HG02943 (cell line): ENCODE results near the gene DOCK2.
A peak's percentile ranks its signal among the peaks of the same experiment; 100 is the strongest.
"Not testable (repeated sequence)": the region's sequence is repeated elsewhere in the genome, so short reads cannot be mapped to it uniquely, and the experiment has no call there.

Experiments
- ATAC-seq: cut with Tn5 transposase; IDR thresholded peaks from one replicate; pipeline ENCODE4 v1.9.1; 2021; ENCODE audit warnings: mild to moderate bottlenecking, low read depth, moderate library complexity; ENCODE audit not compliant: unreplicated experiment

The DOCK2 gene

DNA sequence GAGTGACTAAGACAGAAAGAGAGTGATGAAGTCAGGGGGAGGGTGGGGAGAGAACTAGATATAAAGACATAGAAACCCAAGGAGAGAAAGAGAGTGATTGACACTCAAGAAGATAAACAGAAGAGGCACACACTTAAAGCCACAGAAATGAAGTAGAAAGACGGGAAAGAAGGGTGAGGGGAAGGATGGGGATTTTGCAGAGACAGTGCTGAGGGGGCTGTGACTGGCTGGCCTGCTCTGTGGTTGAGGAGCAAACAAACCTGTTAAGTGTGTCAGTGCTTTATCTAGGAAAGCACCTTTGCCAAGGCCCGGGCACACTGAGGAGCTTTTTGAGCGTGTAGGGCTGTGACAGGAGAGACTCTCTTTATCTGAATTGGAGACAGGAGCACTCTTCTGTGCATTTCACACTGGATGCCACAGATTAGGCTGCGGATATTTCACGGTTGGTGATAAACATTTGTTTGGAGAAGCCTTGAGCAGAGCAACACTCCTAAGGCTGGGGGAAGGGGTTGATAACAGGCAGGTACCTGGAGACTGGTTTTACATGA, 109.1 kb downstream of the DOCK2 start:
- no peak for ATAC-seq

DNA sequence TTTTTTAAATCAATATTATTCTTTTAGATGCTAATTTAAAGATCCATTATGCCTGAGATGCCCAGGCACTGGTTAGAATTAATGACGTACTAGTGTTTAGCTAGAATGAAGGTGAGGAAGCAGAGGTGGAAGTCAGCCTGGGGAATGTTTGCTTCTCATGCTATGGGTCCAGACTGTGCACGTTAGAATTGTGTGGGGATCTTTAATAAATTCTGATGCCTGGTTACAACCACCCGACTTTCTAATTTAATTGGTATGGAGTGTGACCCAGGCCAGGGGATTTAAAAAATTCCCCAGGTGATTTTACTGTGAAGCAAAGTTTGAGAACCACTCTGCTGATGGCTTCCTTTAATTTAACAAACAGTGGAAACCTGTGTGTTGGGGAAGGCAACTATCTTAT, 111.1 kb downstream of the DOCK2 start:
- ATAC-seq: no peak

GRCh38 chr5:169749295-169749694, 112.2 kb downstream of the DOCK2 start:
- ATAC-seq: no peak

- no peak for ATAC-seq
These were observed 114.4 kb downstream of the DOCK2 start for GRCh38 chr5:169751490-169751889.

- not testable (repeated sequence) for ATAC-seq
These were observed 115.5 kb downstream of the DOCK2 start for GRCh38 chr5:169752566-169752965.

DNA sequence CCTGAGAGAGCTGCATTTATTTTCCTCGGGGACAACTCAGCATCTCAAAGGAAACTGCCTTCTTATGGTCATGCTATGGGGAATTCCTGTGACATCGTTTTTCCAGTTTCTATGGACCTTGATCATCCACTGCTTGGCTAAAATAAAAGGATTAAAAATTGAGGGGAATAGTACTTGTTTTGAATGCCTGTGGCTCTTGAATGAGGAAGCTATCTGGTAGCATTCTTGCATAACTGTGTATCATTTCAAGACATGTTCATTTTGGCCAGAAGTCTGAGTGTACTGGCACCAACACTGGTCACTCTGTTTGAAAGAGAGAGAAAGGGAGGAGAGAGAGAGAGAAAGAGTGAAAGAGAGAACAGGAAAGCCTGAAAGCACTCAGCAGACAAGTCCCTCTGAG, 116.7 kb downstream of the DOCK2 start:
- no peak for ATAC-seq

- no peak for ATAC-seq
These were observed 117.7 kb downstream of the DOCK2 start for GRCh38 chr5:169754737-169755136.

- ATAC-seq: no peak
These were observed 119.1 kb downstream of the DOCK2 start for GRCh38 chr5:169756071-169756765.

DNA sequence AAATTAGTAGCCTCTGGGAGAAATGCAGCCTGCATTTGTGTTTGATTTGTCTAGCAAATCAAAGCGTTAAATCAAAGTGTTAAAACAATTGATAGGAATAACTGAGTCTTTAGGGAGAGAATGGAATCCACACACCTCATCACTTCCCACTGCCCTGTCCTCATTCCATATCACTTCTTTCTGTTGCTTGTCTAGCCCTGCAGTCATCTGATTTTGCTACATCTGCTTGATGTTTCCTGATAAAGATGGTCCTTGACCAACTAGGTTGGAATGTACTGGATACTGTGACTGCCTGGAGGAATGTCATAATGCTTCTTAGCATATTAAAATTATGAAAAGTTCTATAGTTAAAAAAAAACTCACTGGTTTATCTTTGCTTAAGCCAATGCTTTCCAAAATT, 119.9 kb downstream of the DOCK2 start:
- ATAC-seq: no peak

DNA sequence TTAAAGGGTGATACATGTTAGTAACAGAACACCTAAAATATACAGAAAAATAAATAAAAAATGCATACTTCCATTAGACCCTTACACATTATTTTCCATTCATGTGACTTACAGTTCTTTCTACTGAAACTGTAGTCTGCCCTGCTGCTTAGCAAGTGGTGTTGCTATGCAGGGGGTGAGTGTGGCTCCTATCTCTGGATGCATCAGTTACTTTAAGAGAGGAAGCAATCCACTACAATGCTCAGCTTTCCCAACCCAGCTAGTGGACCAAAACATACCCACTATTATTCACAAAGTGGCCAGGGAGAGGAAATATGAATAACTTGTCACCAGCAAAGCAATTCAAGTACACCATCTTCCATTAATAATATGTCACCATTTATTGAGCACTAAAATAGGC, 121.8 kb downstream of the DOCK2 start:
- no peak for ATAC-seq

- ATAC-seq: no peak
These were observed 123.2 kb downstream of the DOCK2 start for GRCh38 chr5:169760229-169760628.

DNA sequence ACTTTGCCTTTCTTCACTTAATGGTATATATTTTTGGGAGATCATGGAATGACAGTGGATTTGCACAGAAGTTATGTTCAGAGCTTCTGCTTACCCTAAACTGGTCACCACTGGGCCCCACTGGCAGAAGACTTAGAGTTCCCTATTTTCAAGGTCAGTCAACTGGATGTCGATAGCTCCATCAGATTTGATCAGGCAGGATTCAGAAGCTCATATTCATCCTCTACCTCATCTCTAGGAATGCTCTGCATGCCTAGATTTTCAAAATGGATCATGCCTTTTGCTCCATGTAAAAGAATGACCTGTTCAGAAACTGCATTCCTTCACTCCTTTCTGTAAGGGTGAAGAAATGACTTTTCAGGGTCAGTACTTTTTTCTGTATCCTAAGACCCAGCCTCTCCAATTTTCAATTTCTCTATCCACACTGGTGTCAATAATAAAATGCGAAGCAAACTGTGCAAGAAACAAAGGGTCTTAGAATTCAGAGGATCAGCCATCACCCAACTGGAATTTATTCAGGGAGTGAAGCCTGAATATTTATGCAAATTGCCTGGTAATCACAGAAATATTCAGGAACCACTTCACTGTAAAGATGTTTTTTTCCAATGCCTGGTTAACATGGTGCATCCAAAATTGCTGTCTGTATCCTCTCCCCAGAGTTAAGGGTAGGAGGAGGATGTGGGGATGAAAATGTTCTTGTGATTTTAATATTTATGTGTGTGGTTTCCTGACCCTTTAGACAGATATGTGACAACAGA, 125.4 kb downstream of the DOCK2 start:
- no peak for ATAC-seq

- peak; percentile 91 for ATAC-seq
These were observed 126.4 kb downstream of the DOCK2 start for GRCh38 chr5:169763376-169764017.

DNA sequence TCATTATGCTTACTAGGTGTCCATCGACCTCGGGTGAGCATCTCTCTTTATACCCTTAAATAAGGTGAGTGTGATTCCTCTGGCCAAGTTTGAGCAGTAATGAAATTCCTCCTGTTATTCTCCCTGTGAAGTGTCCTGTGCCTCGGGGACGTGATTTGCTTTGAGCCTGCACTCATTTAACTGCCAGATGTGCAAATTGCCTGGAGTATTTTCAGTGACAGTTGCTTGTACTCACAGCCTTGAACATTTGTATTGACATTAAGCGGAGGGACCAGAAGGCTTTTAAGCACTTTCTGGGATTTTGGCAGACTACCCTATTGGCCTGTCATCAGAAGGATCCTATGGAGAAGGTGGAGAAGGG, 126.9 kb downstream of the DOCK2 start:
- ATAC-seq: no peak

GRCh38 chr5:169765176-169765996, 128.3 kb downstream of the DOCK2 start:
- ATAC-seq: no peak

- not testable (repeated sequence) for ATAC-seq
These were observed 129.9 kb downstream of the DOCK2 start for GRCh38 chr5:169766943-169767342.

- no peak for ATAC-seq
These were observed 130.9 kb downstream of the DOCK2 start for GRCh38 chr5:169767938-169768337.

- no peak for ATAC-seq
These were observed 131.3 kb downstream of the DOCK2 start for GRCh38 chr5:169768416-169768815.

GRCh38 chr5:169770109-169770508, 133.0 kb downstream of the DOCK2 start:
- no peak for ATAC-seq

- ATAC-seq: no peak
These were observed 135.2 kb downstream of the DOCK2 start for GRCh38 chr5:169772256-169772655.

- no peak for ATAC-seq
These were observed 135.6 kb downstream of the DOCK2 start for GRCh38 chr5:169772688-169773087.
